GM23338 (cell line): ENCODE measurements around the gene PSMG4.

Experiments
- CREB1 ChIP-seq: fragments of 250-450 bp; sonication (Bioruptor Pico); IDR thresholded peaks from 2 replicates; pipeline ENCODE4 v1.5.0; 2020; ENCODE audit warnings: low read depth, mild to moderate bottlenecking, moderate library complexity
- CTCF ChIP-seq, 2 experiments: fragments of 200-600 bp in 1 of 2; sonication (generic) in 1 of 2; conservative IDR thresholded peaks; 2 replicates each; pipeline versions ENCODE4 v1.5.1 to v1.6.1; 2016 to 2017; ENCODE audit warnings: antibody characterized with exemption in 2 of 2, low read depth in 2 of 2, mild to moderate bottlenecking in 2 of 2, moderate library complexity in 1 of 2
- EZH2 ChIP-seq: fragments of 200-600 bp; sonication (generic); IDR thresholded peaks from one replicate; pipeline ENCODE4 v1.8.0; 2017; ENCODE audit warnings: antibody characterized with exemption, mild to moderate bottlenecking, low read depth; ENCODE audit not compliant: unreplicated experiment
- EZH2phosphoT487 ChIP-seq: fragments of 200-600 bp; sonication (generic); IDR thresholded peaks from one replicate; pipeline ENCODE4 v1.8.1; 2018; ENCODE audit warnings: antibody characterized with exemption; ENCODE audit not compliant: unreplicated experiment
- JUNB ChIP-seq: IDR thresholded peaks from one replicate; pipeline ENCODE4 v1.6.1; 2016; ENCODE audit warnings: antibody characterized with exemption; ENCODE audit not compliant: unreplicated experiment
- NANOG ChIP-seq: IDR thresholded peaks from 2 replicates; pipeline ENCODE4 v1.6.1; 2016; ENCODE audit warnings: antibody characterized with exemption, borderline replicate concordance
- POLR2AphosphoS5 ChIP-seq: IDR thresholded peaks from 2 replicates; pipeline ENCODE4 v1.6.1; 2016; ENCODE audit warnings: antibody characterized with exemption, low read depth
- STAT1 ChIP-seq: IDR thresholded peaks from one replicate; pipeline ENCODE4 v1.6.1; 2016; ENCODE audit warnings: antibody characterized with exemption; ENCODE audit not compliant: unreplicated experiment
- ZNF114 ChIP-seq: fragments of 250-450 bp; sonication (Bioruptor Pico); IDR thresholded peaks from 2 replicates; pipeline ENCODE4 v1.5.0; 2020; ENCODE audit warnings: mild to moderate bottlenecking, moderate library complexity
- TF ChIP-seq, protein P1 (sequence below): IDR thresholded peaks from one replicate; pipeline ENCODE4 v1.6.1; 2018; ENCODE audit warnings: antibody characterized with exemption; ENCODE audit not compliant: unreplicated experiment
- TF ChIP-seq, protein P2 (sequence below): IDR thresholded peaks from 2 replicates; pipeline ENCODE4 v1.6.1; 2016; ENCODE audit warnings: antibody characterized with exemption

DNA sequence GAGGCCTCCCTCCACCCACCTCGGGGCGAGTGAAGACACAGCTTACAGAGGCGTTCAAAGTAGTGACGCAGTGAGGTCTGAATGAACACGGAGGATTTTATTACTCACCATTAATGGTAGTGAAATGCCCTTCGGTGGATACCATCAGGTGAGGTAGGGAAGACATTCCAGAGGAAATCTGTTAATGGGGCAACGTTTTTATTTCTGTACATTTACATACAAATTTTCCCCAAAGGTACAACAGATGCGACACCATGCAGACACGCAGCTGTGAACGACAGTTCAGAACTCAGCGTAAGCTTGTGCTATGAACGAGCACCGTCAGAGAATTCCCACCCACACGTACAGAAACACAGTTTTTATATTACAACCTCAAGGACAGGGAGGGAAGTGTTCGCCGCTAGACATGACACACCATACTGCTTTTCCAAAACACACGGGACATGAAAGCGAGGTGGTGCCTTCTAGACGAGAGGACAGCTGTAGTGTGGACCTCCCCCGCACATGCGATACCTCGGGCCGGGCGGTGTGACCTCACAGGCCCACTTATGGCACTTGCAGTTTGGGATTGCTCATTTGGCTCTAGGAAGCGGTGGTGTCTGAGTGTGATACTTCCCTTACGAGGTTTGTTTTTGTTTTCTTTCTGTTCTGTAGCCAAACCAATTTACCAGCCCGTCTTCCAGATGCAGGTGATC, 10.7 kb downstream of the PSMG4 start:
- TF ChIP-seq EZH2phosphoT487 (no peak), POLR2AphosphoS5 (no peak), CTCF (conservative IDR thresholded peaks at IDR 0.05; ENCODE audit: low read depth in 2 of 2) (no peak), EZH2 (no peak), ZNF114 (no peak), CREB1 (CRISPR knock-in tag) (no peak), STAT1 (no peak), JUNB (no peak), NANOG (no peak)
- TF ChIP-seq, protein P1, sequence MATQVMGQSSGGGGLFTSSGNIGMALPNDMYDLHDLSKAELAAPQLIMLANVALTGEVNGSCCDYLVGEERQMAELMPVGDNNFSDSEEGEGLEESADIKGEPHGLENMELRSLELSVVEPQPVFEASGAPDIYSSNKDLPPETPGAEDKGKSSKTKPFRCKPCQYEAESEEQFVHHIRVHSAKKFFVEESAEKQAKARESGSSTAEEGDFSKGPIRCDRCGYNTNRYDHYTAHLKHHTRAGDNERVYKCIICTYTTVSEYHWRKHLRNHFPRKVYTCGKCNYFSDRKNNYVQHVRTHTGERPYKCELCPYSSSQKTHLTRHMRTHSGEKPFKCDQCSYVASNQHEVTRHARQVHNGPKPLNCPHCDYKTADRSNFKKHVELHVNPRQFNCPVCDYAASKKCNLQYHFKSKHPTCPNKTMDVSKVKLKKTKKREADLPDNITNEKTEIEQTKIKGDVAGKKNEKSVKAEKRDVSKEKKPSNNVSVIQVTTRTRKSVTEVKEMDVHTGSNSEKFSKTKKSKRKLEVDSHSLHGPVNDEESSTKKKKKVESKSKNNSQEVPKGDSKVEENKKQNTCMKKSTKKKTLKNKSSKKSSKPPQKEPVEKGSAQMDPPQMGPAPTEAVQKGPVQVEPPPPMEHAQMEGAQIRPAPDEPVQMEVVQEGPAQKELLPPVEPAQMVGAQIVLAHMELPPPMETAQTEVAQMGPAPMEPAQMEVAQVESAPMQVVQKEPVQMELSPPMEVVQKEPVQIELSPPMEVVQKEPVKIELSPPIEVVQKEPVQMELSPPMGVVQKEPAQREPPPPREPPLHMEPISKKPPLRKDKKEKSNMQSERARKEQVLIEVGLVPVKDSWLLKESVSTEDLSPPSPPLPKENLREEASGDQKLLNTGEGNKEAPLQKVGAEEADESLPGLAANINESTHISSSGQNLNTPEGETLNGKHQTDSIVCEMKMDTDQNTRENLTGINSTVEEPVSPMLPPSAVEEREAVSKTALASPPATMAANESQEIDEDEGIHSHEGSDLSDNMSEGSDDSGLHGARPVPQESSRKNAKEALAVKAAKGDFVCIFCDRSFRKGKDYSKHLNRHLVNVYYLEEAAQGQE = no peak
- TF ChIP-seq, protein P2, sequence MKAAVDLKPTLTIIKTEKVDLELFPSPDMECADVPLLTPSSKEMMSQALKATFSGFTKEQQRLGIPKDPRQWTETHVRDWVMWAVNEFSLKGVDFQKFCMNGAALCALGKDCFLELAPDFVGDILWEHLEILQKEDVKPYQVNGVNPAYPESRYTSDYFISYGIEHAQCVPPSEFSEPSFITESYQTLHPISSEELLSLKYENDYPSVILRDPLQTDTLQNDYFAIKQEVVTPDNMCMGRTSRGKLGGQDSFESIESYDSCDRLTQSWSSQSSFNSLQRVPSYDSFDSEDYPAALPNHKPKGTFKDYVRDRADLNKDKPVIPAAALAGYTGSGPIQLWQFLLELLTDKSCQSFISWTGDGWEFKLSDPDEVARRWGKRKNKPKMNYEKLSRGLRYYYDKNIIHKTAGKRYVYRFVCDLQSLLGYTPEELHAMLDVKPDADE = no peak
